Gastrocnemius medialis (tissue), 4 donors: ENCODE results near the gene PRR5L.

ENCODE experiments used
- POLR2A ChIP-seq, 2 donors: fragments of 450-650 bp; IDR thresholded peaks; one replicate each; pipeline ENCODE4 v1.6.1; 2017; ENCODE audit warnings: antibody characterized with exemption in 2 of 2, mild to moderate bottlenecking in 2 of 2, moderate library complexity in 2 of 2
- TF ChIP-seq, protein P1 (sequence below), 5 experiments: fragments of 450-650 bp in 3 of 5; fragments of 200-600 bp in 2 of 5; sonication (generic) in 2 of 5; IDR thresholded peaks in 4 of 5; conservative IDR thresholded peaks in 1 of 5; 1 replicate in 4 of 5; 2 replicates in 1 of 5; pipeline ENCODE4 v1.5.1; 2016 to 2019; ENCODE audit warnings: antibody characterized with exemption in 5 of 5, mild to moderate bottlenecking in 3 of 5, moderate library complexity in 3 of 5

DNA sequence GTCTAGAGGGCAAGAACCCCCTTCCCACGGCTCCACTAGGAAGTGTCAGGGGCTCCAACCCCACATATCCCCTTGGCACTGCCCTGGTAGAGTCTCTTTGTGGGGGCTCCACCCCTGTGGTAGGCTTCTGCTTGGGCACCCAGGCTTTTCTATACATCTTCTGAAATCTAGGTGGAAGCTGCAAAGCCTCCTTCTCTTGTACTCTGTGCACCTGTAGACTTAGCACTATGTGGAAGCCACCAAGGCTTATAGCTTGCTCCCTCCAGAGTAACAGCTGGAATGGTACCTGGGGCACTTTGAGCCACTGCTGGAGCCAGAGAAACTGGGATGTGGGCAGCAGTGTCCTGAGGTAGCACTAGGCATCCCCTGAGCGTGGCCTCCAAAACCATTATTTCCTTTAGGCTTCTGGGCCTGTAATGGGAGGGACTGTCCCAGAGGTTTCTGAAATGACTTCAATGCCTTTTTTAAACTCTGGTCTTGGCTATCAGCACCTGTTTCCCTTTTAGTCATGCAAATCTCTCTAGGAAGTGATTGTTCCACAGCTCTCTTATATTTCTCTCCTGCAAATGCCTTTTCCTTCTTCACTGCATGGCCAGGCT, 145.6 kb downstream of the PRR5L start:
- TF ChIP-seq POLR2A (IDR thresholded peaks at IDR 0.05), result no peak
- TF ChIP-seq, protein P1, sequence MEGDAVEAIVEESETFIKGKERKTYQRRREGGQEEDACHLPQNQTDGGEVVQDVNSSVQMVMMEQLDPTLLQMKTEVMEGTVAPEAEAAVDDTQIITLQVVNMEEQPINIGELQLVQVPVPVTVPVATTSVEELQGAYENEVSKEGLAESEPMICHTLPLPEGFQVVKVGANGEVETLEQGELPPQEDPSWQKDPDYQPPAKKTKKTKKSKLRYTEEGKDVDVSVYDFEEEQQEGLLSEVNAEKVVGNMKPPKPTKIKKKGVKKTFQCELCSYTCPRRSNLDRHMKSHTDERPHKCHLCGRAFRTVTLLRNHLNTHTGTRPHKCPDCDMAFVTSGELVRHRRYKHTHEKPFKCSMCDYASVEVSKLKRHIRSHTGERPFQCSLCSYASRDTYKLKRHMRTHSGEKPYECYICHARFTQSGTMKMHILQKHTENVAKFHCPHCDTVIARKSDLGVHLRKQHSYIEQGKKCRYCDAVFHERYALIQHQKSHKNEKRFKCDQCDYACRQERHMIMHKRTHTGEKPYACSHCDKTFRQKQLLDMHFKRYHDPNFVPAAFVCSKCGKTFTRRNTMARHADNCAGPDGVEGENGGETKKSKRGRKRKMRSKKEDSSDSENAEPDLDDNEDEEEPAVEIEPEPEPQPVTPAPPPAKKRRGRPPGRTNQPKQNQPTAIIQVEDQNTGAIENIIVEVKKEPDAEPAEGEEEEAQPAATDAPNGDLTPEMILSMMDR (IDR thresholded peaks at IDR 0.05 in 4 of 5, conservative IDR thresholded peaks at IDR 0.05 in 1 of 5), result no peak
